C1 segment of cervical spinal cord (tissue), 14 donors: ENCODE measurements around the gene SUMO3.

Experiments
- DNase-seq, 14 donors: peaks; one replicate each; lab custom pipeline; 2025; lab: John Stamatoyannopoulos, UW

The SUMO3 gene

DNA sequence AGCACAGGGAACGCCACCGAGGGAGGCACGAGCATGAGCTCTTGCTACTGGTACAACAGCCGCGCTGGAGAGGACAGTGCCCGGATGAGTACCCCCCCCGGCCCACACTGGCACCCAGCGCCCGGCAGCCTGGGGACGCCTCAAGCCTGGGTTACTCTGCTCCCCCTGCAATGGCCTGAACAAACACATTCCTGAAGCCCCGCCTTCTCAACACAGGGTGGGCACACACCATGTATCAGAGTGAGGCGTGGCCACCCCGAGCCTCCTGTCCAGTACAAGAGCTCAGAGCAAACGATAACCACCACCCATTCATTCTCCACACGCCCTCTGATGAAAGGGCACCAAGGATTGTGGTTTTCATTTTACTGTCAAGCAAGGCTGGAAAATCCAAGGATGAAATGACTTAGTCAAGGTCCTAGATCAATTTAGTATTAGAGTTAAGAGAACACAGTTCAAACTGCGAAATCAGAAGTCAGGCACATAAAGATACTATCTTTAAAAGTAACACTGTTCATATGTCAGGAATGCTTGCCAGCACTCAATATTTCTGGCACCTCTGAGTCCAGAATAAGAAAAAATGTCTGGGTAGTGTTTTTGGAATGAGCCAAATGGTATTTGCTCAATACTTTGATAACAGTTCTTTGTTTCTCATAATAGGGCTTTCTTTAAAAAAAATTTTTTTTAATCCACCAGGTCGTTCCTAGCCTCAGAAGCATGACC, 38.3 kb downstream of the SUMO3 start:
- DNase-seq, result no peak

DNA sequence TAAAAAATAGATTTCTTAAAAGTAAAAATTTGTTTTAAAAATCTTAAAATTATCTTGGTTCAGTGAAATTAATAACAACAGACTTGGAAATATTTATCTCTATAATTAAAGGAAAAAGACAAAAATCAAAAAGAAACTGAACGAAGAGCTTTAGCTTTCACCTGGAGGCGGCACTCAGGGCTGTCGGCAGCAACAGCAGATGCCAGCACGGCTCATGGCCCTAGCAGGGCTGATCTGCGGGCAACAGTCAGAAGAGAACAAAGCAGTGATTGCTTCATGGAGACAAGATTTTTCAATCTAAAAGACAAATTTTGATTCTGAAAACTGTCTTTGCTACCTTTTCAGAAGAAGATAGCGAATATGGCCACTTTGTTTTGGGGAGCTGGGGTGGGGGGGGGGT, 38.9 kb downstream of the SUMO3 start:
- no peak for DNase-seq

DNA sequence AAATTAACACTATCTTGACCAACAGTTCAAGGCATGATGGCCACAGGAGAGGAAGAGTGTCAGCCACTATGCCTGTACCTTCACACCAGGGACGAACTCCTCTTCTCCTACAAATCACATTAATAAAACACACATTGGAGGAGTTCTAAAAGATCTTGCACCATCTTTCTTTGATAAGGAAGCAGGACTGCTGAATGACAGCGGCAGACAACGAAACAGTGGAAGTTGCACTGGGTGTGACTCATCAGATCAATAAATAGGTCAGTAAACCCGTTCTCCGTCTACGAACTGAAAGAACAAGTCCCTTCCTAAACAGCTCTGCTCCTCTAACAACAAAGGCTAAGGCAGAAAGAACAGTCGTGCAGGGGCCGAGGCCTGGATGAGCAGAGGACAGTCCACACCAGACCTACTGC, 39.4 kb downstream of the SUMO3 start:
- no peak for DNase-seq

DNA sequence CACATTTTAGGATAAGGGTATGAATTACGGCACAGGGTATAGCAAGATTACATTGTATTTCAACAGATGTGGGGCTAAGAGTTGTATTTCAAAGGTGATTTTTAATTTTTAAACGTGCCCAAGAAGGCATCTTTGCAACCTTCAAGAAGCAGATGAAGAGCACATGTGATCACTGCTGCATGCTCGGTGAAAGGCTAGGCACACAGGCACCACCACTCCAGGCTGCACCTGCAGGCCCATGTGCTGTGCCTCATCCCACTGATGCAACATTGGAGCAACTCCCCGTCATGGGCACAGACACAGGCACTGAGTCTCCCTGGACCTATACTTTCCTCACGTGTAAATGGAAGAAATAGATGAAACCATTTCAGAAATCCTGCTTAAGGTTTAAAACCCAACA, 39.8 kb downstream of the SUMO3 start:
- no peak for DNase-seq

DNA sequence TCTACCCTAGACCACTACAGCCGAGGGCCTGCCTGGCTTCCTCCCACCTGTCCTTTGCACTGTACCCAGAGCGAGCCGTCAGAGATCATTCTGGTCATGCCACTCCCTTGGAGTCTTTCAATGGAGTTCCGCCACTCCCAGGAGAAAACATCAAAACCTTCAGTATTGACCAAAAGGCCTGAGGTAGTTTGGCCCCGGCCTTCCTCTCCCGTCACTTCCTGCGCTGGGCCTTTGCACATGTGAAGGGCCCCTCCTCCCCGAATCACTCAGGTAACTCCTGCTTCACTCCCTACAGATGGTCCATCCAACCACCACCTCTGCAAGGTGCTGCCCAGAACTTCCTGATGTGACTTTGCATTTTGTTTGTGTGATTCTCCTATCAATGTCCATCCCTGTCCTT, 42.9 kb downstream of the SUMO3 start:
- DNase-seq, result no peak

DNA sequence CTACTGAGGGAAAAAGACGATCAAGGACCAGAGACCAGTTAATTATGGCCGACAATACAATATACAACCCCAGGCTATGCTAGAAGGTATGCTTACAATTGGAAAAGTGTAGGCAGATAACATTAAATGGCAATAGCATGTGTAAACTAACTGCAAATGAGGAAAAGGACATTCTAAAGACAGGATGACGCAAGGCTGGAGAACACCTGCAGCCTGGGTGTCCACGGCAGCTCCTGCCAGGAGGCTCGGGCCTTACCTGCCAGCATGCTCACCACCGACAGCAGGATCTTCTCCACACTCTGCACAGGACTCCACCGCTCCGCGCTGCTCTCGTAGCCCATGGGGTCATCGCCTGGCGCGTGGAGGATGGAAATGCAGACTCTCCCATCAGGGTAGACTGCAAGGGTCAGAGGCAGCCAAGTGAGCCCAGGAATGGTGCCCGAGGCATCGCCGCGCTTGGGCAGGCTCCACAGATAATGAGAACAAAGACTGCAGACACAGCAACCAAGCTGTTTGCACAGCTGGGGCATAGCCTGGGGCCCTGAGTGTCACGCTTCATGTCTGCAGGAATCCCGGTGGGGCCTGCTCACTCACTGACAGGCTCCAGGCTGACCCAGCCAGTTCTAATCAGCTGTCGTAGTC, 44.5 kb downstream of the SUMO3 start:
- DNase-seq, result no peak

DNA sequence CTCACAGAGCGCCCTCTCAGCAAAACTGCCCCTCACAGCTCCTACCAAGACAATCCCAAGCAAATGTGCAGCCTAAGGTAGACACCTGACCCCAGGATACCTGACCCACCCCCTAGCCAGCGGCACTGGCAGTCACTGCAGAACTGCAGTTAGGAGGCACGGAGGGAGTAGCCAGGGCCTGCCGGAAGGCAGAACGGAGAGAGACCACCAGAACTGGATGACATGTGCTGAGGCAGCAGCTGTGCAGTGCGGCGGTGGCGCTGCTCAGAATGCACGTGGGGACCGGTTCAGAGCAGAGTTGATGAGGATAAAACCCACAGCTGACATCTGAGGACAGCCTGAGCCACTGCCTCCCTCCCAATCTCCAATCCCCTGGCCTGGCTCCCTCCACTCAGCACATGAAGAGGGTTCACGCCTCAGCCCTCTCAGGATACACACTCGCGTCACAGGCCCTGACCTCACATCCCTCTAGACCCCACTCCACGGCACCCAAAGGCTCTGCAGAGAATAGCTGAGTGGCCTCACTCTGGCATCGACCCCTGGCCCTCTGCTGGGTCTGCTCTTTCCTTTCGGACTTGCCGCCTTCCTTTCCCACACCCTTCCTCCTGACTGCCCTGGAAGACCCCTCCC, 45.9 kb downstream of the SUMO3 start:
- DNase-seq, result no peak

DNA sequence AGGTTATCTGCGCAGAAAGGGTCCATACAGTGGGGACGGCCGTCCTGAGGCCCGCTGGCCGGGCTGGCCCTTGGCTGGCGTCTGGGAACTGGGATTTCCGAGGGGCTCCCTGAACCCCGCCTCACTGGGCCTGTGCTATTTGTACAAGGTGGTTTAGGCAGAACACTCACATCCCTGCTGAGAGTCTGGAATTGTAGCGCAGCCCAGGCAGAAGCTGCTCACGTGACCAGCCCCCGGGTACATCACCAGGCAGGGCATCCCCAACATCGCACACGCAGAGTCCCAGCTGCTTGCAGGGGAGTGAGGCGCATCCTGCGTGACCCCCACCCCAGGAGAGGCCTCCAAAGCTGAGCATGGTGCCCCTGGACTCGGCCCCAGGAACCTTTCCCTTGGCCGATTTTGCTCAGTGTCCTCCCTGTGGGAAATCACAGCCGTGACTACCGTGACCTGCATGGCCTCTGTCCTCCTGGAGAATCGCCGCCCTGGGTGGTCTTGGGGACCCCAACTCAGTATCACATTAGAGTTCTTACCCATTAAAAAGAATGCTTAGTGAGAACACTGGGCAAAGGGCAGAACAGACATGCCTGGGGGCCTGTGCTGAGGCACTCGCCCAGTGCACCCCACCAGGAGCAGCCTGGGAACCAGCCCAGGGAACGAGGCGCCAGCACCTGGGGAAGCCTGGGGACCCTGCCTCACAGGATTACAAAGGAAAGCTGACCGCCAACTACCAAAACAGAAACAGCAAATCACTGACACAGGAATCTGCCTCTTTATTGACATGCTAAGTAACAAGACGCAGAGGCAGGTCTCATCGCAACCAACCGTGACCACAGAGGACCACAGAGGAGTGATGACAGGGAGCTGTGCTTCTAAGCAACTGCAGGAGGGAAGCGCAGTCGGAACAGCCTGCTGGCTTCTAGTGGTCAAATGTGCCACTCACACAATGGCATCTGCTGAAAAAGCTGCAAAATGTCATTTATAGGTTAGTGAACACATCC, 49.7 kb downstream of the SUMO3 start:
- peak in 1 of 14 donors; percentile 61 for DNase-seq

DNA sequence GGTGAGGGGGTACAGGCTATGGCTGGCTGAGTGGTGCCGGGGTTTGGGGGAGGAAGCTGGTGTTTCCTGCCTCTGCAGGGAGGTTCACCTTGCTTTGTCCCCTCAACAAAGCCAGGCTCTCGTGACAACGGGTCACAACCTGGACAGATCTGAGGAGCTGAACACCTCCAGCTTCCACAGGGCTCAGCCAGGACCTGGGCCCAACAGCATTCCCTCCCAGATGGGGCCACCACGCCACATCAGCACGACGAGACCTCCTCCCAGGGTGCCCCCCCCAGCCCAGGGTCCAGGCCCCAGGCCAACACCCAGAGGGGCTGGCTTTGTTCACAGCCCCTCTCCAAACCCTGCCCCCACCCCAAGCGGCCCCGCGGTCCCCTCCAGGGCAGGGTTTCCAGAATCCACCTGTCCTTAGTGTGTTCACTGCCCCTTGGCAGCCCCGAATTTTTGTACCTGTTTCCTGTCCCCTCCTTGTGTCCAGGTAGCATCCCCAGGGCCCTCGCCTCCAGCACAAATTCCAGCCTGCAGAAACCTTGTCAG, 51.0 kb downstream of the SUMO3 start:
- DNase-seq, result no peak

DNA sequence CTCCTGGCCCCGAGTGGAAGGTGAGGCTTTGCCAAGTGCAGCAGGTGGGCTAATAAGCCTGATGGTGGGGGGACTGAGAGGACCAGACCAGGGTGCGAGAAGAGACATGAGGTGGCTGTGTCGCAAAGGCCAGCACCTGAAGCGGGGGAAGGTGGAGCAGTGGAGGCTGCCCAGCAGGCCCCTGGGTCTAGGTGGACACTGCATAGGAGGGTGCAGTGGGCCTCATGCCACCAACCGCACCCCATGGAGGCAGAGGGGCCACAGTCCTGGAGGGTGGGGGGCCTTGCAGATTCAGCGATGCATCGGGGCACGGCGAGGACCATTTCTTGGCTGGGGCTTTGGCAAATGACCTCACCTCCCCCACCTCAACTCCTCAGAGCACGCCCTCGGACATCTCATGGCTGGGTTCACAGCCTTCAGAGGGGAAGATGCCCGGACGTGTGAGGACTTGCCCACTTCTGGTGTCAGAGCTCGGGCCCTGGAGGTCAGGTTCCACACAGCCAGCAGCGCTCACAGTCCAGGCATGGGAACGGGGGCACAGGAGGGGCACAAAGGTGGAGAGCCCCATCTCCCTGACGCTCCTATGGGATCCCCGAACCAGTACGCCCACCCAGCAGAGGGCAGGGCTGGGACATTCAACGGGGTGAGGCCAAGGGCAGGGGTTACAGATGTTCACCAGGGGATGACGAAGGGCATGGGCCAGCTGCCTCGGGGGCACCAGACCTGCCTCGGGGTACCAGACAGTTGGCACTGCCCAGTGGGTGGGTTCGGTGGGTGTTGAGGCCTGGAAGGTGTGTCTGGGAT, 51.6 kb downstream of the SUMO3 start:
- DNase-seq, result no peak

DNA sequence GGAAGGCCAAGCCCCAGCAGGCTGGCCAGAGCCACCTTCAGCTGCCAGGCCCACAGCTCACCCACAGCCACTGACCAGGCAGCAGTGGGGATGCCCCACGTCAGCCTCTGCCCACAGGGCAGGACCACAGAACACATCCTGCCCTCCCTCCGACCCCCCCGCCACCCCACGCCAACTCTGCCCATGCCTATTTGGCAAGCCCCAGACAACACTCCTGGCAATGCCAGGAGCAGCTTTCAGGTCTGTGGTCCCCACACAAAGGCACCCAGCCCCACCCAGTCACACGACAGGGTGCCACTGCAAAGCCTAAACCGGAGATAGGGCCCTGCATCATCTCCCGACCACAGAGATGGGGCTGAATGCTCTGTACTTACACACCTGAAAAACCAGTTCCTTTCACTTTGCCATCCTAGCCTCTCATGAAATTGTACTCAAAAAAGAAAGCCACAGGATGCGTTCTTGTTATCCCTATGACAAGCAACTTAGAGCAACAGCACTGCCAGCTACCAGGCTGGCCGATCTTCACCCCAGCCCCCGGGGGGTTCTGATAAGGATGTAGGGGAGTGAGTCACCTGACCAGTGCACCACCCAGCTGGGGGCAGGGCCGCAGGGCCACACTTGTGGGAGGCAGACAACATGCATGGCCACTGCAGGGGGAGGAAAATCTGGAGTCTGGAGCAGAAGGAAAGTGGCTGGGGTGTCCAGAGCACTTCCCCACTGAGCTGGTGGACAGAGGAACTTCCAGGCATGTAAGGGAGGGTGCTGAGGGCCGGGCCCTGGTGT, 52.4 kb downstream of the SUMO3 start:
- no peak for DNase-seq

DNA sequence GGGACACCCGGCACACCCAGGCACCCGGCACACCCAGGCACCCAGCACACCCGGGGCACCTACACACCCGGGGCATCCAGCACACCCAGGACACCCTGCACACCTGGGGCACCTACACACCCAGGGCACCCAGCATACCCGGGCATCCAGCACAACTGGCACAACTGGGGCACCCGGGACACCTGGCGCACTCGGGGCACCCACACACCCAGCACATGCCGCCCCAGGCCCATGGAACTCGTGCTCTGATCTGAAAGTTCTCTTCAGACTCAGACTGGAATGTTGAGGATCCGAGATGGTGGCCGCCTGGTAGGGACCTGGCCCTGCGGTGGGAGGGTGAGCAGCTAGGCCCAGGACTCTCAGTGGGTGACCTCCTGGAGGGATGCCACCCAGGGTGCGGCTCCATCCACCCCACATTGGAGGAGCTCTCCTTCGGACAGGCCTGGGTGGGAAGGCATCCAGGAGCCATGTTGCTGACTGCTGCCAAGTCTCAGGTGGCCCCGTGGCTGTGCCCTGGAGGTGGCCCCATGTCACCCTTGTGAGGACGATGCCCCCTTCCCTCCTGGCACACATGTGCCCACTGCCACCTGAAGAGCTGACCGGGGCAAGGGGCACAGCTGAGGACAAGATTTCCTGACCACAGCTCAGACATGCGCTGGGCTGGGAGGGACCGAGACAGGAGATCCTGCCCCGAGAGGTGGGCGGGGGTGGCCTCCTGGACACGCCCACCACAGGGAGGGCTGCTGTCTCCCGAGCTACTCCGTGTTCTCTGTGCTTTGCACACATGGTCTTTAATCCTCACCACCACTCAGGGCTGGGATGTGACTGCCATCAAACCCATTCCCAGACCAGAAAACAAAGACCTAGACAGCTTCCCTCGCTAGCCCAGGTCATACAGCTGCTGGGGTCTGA, 53.3 kb downstream of the SUMO3 start:
- DNase-seq, result no peak

DNA sequence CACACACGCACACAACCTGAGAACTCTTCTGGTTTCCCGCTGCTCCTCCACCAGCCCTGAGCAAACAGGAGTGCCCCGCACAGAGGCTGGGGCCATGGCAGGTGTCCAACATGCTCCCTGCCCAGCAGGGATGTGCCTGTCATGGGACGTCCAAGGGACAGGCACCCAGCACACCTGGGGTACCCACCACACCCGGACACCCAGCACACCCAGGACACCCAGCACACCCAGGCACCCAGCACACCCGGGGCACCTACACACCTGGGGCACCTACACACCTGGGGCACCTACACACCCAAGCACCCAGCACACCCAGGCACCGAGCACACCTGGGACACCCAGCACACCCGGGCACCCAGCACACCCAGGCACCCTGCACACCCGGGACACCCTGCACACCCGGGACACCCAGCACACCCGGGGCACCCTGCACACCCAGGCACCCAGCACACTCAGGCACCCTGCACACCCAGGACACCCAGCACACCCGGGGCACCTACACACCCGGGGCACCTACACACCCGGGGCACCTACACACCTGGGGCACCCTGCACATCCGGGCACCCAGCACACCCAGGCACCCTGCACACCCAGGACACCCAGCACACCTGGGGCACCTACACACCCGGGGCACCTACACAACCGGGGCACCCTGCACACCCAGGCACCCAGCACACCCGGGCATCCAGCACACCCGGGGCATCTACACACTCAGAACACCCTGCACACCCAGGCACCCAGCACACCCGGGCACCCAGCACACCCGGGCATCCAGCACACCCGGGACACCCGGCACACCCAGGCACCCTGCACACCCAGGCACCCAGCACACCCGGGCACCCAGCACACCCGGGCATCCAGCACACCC, 54.2 kb downstream of the SUMO3 start:
- DNase-seq, result no peak

DNA sequence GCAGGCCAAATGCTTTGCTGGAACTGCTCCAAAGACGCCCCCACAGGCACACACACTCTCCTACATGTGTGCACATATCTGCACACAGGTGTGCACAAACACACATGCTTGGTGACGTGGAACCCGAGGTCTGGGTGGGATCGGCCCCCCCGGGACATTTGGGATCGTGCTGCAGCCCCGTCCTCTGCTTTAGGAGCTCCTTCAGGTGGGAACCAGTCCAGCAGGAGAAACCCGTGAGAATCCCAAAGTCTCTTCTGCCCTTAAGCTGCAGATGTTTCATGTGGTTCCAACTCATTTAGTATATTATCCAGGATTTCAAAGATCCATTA, 54.8 kb downstream of the SUMO3 start:
- no peak for DNase-seq

DNA sequence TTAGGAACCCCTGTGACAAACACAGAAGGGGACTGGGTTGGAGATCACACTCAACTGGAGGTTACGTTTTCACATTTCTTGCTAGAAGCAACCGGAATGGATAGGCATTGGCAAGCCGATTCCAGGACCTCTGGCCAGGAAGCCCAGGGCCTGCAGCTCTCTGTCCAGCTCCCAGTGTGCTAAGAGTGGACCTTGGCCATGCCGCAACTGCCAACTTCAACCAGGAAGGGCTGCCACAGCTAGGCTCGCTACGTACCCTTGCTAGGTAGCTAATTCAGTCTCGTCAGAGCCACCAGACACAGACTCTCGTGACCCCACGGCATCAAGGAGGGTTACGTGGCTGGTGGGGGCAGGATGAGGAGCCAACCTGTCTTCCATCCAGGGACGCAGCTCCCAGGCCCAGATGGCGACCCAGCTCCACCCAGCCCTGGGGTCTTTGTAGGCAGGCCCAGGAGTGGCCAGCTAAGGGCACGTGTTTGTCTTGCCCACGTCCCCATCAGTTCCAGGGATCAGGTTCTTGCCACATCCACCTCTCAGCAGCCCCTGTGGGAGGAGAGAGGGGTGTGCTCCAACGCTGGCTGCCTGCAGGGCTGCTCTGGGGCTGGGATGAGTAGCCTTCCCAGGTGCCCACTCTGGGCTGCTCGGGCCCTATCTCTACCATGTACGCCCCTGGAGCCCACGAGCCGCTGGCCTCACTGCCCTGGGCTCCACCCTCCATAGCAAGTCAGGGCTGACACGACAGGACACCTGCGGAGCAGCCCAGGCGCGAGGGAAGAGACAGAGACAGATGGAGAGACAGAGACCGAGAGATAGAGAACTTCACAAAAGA, 55.4 kb downstream of the SUMO3 start:
- no peak for DNase-seq

DNA sequence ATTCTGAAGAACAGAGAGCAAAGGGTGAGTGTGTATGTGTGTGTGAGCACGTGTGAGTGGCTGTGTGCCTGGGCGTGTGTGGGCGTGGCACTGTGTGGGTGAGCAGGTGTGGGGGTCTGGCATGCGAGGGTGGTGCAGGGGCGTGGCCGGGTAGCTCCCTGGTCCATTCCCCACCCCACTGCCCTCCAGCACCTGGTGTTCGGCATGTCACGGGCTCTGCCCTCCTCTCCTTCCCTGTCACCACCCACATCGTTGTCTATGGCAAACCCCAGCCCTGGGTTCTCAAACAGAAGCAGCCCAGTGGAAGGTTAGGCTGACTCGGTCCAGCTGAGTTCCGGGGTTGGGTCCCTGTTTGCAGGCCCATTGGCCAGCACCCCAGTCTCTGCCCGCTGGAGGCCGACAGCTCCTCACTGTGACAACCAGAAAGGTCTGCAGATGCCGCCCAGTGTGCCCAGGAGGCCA, 56.1 kb downstream of the SUMO3 start:
- no peak for DNase-seq
